Activated CD4-positive, alpha-beta T cell treated with anti-CD3 and anti-CD28 coated beads, Interleukin-2, amount 50 U/mL, for 16 hours (primary cell): ENCODE measurements around the gene CECR2.

Source experiments
- DNase-seq: peaks from one replicate; pipeline ENCODE4 v3.0.0-alpha.2; 2020

CECR2 gene

GRCh38 chr22:17576470-17576869 lies 207.2 kb downstream of the CECR2 start:
- peak; percentile 34 for DNase-seq

DNA sequence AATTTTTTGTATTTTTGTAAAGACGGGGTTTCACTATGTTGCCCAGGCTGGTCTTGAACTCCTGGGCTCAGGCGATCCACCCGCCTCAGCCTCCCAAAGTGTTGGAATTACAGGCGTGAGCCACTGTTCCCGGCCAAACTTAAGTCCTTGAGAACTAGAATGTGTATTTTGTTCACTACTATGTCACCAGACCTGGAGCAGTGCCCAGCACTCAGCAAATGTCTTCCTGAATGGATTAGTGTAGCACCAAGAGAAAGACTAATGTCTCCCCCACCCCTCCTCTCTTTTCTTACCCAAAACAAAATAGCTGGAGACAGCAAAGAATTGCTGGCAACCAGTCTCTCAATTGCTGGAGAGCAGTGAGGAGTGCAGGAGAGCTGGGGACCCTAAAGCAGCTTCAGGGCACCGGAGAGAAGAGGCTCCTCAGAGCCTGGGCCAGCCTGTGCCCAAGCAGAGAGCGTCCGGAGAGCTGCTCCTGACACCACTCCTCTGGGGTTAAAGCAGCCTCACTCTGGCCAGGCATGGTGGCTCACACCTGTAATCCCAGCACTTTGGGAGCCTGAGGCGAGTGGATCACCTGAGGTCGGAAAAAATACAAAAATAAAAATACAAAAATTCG lies 209.0 kb downstream of the CECR2 start:
- DNase-seq: no peak

- DNase-seq: no peak
Measured at GRCh38 chr22:17579535-17579981, 210.3 kb downstream of the CECR2 start.

DNA sequence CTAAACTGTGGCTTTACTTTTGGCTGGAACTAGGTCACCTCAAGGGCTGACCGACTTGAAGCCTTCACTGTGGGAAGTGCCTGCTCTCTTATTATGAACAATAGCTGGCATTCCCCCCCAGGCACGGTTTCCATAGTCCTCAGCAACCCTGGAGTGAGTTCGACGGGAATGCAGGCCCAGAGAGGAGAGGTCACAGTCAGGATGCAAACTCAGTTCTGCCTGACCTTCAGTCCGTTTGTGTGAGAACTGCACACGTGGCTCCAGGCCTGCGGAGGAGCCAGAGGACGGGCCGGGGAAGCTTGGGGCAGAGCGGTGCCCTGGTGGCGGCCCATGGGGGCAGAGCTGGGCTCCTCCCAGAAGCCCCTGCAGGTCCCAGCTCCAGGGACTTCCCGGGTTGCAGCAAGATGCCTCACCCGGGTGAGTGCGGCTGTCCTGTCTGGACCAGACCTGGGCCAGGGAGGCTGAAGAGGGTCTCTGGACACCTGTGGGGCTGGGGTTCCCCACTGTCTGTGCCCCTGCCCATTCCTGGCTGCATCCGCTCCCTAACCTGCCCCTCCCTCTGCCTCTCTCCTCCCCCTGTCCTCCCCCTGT lies 211.3 kb downstream of the CECR2 start:
- no peak for DNase-seq

DNA sequence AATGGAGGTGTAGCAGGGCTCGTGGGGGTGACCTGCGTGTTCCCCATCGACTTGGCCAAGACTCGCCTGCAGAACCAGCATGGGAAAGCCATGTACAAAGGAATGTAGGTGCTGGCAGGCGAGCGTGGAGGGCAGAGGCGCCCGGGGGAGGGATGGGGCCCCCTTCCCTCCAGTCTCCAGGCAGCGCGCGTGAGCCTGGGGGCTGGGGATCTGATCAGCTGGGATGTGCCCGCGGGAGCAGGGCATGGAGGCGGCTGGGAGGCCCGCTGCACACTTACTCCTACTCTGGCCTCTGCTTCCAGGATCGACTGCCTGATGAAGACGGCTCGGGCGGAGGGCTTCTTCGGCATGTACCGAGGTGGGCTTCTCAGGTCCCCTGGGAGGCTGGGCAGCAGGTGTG lies 211.8 kb downstream of the CECR2 start:
- DNase-seq: no peak

DNA sequence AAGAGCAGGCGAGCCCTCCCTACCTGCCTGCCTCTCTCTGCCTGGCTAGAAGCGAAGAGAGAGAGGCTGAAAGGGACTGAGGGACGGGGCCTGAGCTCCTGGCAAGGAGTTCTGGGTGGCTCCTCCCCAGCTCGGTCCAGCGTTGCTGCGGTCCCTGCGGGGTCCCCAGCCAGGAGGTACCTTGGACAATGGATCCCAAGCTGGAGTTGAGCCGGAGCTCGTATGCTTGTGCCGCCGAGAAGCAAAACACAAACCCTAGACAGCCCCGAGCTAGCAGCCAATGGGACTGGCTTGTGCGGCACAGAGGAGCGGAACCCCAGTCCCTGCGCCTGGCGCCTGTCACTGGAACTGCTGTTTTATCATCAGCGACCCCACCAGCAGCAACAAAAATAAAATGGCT lies 212.4 kb downstream of the CECR2 start:
- DNase-seq: no peak

GRCh38 chr22:17583151-17583550 lies 213.9 kb downstream of the CECR2 start:
- no peak for DNase-seq

- DNase-seq: no peak
Measured at GRCh38 chr22:17586831-17587440, 217.7 kb downstream of the CECR2 start.

DNA sequence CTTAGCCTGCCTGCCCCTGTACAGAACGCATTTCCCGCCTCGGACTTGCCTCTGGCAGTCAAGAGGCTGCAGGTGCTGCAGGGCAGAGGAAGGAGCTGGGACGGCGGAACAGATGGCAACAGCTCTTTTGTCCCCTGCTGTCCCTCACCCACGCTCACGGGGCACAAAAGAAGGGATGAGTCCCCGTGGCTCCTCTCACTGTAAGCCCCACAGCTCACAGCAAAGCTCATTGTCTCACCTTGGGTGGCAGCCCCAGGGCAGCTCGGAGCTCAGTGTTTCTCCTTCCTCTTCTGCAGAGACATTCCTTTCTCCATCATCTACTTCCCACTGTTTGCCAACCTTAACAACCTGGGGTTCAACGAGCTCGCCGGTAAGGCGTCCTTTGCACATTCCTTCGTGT lies 218.4 kb downstream of the CECR2 start:
- DNase-seq: no peak

GRCh38 chr22:17588606-17589005 lies 219.3 kb downstream of the CECR2 start:
- DNase-seq: no peak

GRCh38 chr22:17589810-17590375 lies 220.6 kb downstream of the CECR2 start:
- no peak for DNase-seq

DNA sequence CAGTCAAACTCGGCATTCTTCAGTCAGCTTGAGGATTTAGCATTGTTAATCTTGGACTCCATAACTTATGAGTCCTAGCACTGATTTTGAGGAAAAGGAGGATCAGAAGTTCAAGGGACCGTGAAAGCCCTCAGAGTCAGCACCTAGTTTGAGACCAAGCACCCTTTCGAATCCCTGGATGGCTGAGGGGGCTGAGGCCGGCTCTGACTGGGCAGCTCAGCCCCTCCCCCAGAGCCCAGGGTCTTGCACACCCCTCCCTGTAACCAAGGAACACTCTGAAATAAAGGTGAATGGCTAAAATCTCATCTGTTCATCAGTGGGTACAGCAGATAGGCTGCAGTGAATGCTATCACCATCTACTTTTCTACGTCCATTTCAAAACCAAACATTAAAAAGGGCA lies 221.3 kb downstream of the CECR2 start:
- no peak for DNase-seq

GRCh38 chr22:17592201-17592600 lies 222.9 kb downstream of the CECR2 start:
- no peak for DNase-seq

DNA sequence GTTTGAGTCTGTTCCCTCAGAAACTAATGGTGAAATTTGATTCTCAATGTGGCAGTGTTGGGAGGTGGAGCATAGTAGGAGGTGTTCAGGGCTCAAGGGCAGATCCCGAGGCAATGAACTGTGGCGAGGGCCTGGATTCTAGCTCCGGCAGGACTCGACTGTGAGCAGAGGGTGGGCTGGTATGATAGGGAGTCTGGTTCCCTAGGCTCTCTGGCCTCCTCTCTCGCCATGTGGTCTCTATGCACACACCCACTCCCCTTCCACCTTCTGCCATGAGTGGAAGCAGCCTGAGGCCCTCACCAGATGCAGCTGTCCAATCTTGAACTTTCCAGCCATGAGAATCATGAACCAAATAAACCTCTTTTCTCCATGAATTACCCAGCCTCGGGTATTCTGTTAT lies 227.0 kb downstream of the CECR2 start:
- DNase-seq: no peak

DNA sequence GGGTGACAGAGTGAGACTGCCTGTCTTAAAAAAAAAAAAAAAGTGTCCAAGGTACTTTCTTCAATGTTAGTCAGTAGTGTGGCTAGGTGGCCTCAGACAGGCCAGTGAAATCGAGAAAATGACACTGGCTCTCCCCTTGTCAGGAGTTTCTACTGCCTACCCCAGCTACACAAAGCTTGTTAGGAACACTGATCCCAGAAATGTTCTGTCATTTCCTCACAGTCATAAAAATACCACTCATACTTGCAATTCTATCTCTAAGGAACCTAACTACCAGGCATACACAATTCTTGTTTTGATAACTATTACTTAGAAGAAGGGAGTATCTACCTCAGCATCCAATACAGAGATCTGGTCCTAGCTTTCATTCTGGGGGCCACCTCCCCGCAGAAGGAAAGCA lies 228.0 kb downstream of the CECR2 start:
- DNase-seq: no peak

GRCh38 chr22:17598318-17598717 lies 229.1 kb downstream of the CECR2 start:
- no peak for DNase-seq

DNA sequence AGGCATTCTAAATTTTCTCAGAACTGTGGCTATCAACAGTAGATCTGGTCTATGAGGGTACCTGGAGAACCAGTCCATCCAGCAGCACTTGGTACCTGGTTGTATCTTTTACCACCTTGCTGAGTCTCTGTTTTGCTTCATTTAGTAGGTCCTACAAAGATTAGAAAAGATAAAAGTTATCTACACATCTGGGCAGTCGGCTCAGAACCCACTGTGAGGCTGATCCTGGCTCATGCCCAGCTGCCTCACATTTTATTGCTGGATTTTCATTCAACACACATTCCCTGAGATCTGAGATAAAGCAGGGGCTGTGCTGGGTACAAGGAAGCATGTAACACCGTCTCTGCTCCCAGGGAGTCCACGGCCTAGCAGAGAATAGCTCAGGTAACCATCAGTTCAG lies 231.8 kb downstream of the CECR2 start:
- DNase-seq: no peak

GRCh38 chr22:17603668-17604067 lies 234.4 kb downstream of the CECR2 start:
- DNase-seq: no peak

GRCh38 chr22:17606496-17606895 lies 237.2 kb downstream of the CECR2 start:
- DNase-seq: no peak
